PC-3 (cell line): ENCODE measurements around the gene RALA.

Experiments used
- CTCF ChIP-seq: fragments of 300-600 bp; sonication (generic); conservative IDR thresholded peaks from 2 replicates; pipeline ENCODE4 v1.5.1; 2017; ENCODE audit warnings: antibody characterized with exemption, low read depth, mild to moderate bottlenecking, low read length
- EZH2 ChIP-seq: fragments of 300-600 bp; sonication (generic); IDR thresholded peaks from one replicate; pipeline ENCODE4 v1.6.1; 2017; ENCODE audit warnings: antibody characterized with exemption, mild to moderate bottlenecking, low read length; ENCODE audit not compliant: unreplicated experiment
- EZH2phosphoT487 ChIP-seq: fragments of 300-600 bp; sonication (generic); IDR thresholded peaks from 2 replicates; pipeline ENCODE4 v1.6.1; 2018; ENCODE audit warnings: mild to moderate bottlenecking, antibody characterized with exemption, low read length, borderline replicate concordance

GRCh38 chr7:39721919-39722597 is 98.7 kb downstream of the RALA start:
- TF ChIP-seq CTCF: no peak
- no peak for TF ChIP-seq EZH2
- TF ChIP-seq EZH2phosphoT487: no peak
